Measurements from ENCODE around the gene MVK.

The MVK gene

DNA sequence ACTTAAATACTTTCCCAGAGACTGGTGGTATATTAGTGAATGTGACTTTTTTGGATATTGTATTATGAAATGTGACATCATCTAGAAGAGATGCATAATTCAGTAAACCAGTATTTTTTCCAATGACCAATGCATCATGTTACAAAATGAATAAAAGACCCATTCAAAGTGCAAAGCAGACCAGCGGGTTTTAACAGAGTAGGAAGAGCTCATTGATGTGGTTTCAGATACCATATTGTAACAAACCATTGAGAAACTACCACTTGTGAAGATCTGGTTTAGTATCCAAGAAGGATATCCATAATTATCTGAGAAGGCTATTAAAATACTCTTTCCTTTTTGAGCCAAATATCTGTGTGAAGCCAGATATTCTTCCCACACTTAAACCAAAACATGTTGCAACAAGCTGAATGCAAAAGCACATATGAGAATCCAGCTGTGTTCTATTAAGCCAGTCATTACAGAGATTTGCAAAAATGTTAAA lies 47.7 kb downstream of the MVK start:
- no peak overlapping the region for H3K27ac ChIP-seq
- H3K4me3 ChIP-seq, result no peak overlapping the region

DNA sequence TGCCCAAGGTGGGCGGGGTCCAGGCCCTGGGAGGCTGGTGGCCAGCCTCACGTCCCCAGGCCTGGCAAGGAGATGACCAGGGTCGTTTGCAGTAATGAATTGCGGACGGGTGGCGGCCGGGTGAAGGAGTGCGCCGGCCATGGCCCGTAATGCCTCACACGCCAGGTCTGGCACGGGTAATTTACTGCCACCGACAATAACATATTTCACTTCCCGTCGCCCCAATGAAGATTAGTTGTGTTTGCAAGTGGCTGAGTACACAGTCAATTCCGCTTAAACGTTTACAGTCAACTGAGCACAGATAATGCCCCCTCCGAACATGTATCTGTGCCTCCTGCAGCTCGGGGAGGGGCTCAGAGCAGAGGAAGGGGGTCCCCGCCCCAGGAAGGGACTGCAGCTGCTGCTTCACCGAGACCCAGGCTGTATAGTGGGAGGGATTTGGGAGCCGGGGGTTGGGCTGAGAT lies 48.3 kb downstream of the MVK start:
- H3K4me3 ChIP-seq, result no peak overlapping the region
- peak overlapping the region in 2 of 21 experiments; percentile 7 to 31 for H3K27ac ChIP-seq

DNA sequence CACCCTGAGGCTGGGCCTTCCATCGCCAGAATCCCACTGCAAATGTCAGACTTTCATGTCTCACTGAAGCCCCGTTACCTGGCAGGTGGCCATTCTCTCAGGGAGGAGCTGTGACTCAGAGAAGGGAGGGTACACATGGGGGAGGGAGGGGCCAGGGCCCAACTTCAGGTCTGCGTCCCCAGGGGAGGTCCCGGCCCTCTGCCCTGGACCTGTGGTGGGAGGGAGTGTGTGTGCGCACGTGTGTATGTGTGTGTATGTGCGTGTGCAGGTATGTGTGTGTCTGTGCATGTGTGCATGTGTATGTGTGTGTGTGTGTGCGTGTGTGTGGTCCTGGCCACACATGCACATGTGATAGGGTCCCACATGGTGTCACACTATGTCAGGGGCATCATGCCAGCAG lies 50.9 kb downstream of the MVK start:
- Histone ChIP-seq H3K4me3 (no peak overlapping the region), H3K27ac (no peak overlapping the region)

DNA sequence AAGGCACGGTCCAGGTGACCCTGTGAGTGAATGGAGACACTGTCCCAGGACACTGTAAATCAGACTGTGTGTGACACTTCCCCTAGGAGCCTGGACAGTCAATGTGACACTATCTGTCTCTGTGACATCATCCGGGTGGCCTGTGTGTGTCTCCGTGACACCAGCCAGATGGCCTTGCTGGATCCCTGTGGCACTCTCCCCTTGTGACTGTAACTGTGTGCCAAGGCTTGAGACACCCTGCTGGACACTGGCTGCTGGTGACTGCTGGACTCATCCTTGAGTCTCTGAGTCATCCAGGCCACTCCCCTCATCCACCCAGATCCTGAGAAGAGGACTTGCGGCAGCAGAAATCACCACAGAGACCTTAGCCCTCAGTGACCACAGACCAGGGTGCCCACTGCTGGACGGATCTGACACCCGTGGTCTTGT lies 51.6 kb downstream of the MVK start:
- Histone ChIP-seq H3K4me3 (no peak overlapping the region), H3K27ac (no peak overlapping the region)

DNA sequence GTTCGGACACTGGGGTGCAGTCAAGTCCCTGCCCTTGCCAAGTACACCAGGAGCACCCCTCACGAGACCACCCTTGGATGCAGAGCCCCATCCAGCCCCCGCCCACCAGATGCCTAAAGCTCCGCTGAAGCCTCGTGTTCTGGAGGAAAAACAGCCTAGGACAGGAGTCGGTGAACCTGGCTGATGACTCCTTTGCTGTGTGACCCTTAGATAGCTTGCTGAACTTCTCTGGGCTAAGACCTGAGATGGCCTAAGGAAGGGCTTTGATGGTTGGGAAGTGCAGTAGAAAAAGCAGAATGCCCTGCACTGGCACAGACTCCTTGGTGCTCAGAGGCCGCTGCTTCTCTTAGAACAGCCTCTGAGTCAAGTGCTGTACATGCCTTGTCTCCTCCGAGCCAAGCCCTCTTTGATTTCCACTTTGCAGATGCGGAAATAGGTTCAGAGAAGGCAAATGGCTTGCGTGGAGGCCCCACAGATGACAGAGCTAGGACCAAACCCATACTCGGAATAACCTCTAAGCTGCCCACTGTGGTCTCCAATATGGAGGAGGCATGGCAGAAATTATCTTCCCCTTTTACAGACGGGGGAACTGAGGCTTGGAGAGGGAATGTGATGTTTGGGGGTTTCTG lies 52.3 kb downstream of the MVK start:
- Histone ChIP-seq H3K27ac (no peak overlapping the region), H3K4me3 (no peak overlapping the region)

DNA sequence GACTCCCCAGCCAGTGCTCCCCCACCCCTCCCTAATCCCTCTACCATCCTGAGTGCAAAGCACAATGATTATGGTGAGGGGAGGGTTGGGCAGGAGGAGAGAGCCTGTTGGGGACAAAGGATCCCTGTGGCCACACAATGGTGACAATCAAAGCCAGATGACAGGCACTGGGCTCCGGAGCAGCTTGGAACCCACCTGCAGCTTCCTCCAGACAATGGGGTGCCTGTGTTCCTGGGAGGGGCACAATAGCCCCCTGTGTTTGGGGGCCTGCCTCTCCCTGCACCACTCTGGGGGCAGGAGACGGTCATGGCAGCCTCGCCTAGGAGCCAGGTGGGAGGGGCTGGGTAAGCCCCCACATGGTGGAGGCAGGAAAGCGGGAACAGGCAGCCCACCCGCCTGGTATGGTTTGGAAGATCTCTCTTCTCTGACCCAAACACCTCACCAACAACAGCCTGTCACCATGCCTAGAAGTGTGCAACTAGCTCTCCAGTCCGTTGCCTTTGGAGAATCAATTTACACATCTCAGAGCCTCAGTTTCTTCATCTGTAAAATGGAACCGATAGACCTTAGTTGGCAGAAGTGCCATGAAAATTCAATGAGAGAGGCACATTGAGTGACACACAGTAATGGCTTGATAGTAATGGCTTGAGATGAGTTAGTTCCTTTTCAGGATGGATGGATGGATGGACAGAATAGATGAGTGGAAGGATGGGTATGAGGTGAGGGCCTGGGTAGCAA lies 53.0 kb downstream of the MVK start:
- Histone ChIP-seq H3K27ac (no peak overlapping the region), H3K4me3 (no peak overlapping the region)

DNA sequence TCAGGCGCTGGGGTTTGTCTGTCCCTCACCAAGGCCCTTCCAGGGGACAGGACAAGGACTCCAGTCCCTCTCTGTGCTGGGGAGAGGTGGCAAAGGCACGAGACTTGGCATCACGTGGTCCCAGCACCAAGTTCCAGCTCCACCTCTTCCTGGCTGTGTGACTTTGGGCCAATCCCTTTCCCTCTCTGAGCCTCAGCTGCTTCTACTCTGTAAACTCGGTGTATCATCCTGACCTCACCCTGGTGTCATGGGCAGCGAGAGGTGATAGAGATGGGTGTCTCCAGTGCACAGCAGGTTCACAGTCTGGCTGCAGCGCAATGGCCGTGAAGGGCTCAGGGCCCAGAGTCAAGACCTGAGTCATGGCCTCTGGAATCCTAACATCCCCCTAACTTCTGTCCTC lies 54.0 kb downstream of the MVK start:
- Histone ChIP-seq H3K4me3 (no peak overlapping the region), H3K27ac (no peak overlapping the region)

DNA sequence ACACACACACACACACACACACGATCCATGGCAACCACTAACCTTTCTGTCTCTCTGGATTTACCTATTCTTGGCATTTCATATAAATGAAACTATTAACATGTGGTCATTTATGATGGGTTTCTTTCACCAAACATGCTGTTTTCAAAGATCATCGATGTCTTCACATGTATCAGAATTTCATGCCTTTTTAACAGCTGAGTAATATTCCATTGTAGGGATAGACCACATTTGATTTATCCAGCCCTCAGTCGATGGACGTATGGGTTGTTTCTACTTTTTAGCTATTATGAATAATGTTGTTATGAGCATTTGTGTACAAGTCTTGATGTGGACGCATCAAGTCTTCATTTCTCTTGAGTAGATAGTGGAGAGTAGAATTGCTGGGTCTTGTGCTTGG lies 56.5 kb downstream of the MVK start:
- no peak overlapping the region for H3K4me3 ChIP-seq
- no peak overlapping the region for H3K27ac ChIP-seq

DNA sequence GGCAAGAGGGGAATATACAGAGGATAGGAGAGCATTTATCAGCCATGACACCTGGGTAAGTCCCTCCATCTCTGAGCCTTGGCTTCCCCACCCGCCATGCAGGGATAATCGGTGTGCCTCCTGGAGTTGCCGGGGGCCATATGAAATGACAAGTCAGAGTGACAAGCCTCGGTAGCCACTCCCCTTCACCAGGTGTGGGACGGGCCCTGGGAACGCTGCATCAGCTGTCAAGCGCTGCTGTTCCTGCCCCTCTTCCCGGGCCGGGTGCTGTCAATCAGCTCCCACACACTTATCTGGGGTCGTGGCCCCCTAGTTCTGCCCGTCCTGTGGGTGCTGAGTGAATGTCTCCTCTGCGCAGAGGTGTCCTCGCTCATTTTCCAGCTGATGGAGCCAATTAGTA lies 57.2 kb downstream of the MVK start:
- Histone ChIP-seq H3K27ac (no peak overlapping the region), H3K4me3 (no peak overlapping the region)

DNA sequence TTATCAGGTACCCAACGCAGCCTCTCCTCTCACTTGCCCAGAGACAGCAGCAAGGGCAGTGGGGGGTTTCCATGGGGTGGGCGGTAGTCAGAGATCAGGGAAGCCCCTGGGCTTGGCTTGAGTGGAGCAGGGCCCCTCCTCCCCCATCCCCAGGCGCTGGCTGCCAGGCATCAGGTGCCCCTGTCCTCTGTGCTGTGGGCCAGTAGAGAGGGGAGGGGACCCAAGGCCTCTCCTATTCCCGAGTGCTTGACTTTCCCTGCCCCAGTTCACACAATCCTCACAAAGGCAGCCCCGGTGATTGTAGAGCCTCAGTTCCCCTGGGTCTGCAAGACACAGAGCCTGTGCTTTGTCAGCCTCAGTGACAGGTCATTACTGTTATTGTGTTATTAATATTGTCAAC lies 57.7 kb downstream of the MVK start:
- Histone ChIP-seq H3K27ac (no peak overlapping the region), H3K4me3 (no peak overlapping the region)

DNA sequence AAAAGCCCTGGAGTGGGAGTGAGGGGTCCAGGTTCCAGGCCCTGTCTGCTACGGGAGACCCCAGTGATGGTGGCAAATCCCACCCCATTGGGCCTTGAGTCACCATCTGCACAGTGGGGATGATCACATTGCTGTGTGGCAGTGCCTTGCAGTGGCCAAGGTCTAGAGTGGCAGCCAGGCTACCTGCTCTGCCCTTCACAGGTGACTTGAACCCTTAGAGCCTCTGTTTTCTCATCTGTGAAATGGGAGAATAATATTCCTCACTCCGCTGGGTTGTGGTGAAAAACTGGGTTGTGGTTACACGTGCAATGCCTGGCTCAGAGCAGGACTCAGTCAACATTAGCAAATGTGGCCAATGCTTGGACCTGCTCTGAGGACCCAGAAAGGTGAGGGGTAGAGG lies 58.2 kb downstream of the MVK start:
- H3K27ac ChIP-seq, result no peak overlapping the region
- no peak overlapping the region for H3K4me3 ChIP-seq

DNA sequence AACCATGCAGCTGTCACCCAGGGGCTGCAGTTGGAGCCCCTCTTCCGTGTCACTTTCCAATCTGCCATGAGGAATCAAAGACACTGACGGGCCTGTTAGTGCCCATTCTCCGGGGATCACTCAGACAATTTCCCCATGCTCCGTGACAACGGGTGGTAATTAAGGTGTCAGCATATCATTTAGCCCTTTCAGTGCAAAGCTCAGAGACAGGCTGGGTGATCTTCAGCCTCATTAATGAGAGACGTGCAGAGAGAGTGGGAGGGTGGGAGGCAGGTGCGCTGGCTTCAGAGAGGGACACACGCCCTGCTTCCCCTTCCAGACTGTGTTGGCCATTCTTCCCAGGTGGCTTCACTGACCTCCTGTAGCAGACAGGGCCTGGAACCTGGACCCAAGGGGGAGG lies 58.7 kb downstream of the MVK start:
- Histone ChIP-seq H3K4me3 (no peak overlapping the region), H3K27ac (no peak overlapping the region)

DNA sequence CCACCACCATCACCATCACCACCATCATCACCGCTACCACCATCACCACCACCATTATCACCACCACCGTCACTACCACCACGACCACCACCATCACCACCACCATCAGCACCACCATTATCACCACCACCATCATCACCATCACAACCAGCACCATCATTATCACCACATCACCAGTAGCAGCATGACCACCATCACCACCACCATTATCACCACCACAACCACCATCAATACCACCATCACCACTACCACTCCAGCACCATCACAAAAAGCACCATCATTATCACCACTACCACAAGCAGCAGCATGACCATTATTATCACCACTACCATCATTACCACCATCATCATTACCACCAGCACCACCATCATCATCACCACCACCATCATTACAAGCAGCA lies 62.1 kb downstream of the MVK start:
- H3K4me3 ChIP-seq, result no peak overlapping the region
- no peak overlapping the region for H3K27ac ChIP-seq

DNA sequence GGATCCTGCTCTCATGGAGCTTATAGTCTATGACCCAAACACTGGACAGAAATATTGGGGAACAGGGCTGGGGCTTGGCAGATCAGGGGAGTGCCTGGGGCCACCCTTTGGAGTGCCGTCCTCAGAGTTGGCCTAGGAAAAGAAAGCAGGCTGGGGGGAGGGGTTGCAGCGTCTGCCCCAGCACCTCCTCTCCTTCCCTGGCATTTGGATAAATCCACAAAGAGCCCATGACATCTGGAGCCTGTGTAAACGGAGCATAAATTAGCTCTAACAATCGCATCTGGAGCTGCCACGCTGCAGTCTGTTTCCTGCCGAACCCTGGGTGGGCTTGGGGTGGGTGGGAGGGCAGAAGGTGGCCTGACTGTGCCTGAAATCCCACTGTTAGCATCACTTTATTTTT lies 63.8 kb downstream of the MVK start:
- Histone ChIP-seq H3K4me3 (no peak overlapping the region), H3K27ac (no peak overlapping the region)

DNA sequence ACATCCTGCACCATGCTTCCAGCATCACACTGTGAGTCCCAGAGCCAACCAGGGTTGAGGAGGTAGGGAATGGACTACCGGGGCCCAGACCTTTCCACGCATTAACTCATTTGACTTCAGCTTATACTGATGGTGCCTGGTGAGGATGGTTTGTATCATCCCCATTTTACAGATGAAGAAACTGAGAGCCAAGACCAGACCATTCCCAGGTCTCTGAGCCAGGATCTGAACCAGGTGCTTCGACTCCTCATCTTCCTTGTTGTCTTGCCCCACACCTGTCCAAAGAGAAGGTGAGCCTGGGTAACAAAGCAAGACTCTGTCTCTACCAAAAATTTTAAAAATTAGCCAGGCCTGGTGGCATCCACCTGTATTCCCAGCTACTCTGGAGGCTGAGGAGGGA lies 64.4 kb downstream of the MVK start:
- H3K4me3 ChIP-seq, result no peak overlapping the region

DNA sequence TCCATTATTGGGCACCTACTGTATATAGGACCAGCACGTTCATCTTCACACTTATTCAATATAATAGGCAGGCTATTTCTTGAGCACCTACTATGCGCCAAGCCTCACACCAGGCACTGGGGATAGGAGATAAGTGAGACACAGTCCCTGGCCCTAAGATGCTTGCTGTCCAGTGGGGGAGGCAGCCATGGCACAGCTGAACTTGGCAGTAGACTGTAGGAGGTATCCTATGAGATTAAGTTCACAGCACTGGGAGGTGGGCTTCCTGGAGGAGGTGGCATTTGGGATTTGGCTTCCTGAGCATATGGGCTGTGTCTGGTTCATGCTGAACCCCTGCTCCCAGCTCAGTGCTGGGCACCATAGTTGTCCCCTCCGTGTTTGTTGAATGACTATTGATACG lies 65.1 kb downstream of the MVK start:
- H3K27ac ChIP-seq, result no peak overlapping the region

More for the DNA sequence above, 64.4 kb downstream of the MVK start:
- no peak overlapping the region for H3K27ac ChIP-seq

DNA sequence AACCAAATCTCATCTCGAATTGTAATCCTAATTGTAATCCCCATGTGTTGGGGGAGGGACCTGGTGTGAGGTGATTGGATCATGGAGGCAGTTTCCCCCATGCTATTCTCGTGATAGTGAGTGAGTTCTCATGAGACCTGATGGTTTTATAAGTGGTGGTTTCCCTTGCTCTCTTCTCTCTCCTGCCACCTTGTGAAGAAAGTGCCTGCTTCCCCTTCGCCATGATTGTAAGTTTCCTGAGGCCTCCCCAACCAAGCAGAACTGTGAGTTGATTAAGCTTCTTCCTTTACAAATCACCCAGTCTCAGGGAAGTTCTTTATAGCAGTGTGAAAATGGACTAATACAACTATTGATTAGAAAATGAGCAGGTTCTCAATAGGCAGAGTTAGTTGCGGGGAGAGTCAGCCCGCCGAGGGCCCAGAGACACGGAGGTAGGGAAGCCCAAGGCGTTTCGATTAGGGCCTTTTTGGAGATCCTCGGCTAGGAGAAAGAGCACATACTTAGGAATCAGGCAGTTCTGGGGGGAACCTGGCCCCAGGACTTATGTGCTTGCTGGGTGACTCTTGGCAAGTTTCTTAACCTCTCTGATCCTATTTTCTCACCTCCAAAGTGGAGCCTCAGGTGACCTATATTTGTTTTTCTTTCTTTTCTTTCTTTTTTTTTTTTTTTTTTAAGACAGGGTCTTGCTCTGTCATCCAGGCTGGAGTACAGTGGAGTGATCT lies 65.7 kb downstream of the MVK start:
- Histone ChIP-seq H3K27ac (no peak overlapping the region), H3K4me3 (no peak overlapping the region)

More for the DNA sequence above, 65.1 kb downstream of the MVK start:
- no peak overlapping the region for H3K4me3 ChIP-seq

DNA sequence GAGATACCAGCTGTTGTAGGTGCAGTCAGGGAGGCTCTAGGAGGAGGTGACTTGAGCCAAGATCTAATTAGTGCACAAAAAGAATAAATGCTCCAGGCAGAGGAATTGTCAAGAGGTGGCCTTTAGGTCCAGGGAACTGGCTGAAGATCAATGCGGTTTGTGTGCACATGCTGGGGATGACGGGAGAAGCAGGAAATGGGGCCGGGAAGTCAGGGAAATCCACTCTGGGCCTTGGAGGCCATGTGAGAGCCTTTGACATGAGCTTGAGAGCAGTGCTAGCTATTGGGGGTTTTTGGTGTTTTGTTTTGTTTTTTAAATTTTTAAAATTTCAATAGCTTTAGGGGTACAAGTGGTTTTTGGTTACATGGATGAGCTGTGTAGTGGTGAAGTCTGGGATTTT lies 67.4 kb downstream of the MVK start:
- Histone ChIP-seq H3K27ac (no peak overlapping the region), H3K4me3 (no peak overlapping the region)

DNA sequence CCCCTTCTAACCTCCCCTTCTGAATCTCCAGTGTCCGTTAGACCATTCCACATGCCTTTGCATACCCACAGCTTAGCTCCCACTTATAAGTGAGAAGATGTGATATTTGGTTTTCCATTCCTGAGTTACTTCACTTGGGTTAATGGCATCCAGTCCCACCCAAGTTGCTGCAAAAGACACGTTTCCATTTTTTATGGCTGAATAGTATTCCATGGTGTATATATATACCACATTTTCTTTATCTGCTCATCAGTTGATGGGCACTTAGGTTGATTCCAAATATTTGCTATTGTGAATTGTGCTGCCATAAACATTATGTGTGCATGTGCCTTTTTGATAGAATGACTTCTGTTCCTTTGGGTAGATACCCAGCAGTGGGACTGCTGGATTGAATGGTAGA lies 67.8 kb downstream of the MVK start:
- H3K4me3 ChIP-seq, result no peak overlapping the region
- H3K27ac ChIP-seq, result no peak overlapping the region

DNA sequence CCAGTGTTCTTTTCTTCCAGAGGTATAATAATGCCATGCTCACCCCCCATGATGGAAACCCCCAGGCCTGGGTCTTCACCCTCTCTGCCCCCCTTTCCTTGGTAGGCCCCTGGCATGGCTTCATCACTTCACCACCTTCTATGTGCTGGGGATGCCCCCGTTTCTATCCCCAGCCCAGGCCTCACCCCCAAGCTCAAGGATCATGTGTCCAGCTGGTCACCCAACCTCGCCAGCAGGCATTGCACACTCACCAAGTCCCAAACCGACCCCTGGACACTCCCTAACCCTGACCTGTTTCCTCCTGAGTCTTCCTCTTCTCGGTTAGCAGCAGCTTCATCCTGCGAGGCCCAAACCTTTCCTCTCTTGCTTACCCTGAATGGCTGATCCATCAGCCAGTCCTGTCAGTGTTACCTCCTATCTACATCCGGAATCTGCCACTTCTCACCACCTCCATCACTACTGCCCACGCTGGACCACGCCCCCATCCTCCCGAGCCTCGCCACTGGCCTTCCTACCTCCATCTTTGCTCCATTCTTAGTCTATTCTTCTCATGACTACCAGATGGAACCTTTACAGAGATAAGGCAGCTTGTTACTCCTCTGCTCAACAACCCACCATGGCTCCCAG lies 69.0 kb downstream of the MVK start:
- H3K4me3 ChIP-seq, result no peak overlapping the region
- H3K27ac ChIP-seq, result no peak overlapping the region

Data from skin epidermis (tissue), 12 donors.